ENCODE results near the gene GOSR2. TPM values are rescaled to one million over a fixed set of nuclear protein-coding genes. Genes with fewer than 3 reads are reported as not detected.

The GOSR2 gene
- total RNA-seq, 1 experiment from 2014 or later = 36.5 TPM

DNA sequence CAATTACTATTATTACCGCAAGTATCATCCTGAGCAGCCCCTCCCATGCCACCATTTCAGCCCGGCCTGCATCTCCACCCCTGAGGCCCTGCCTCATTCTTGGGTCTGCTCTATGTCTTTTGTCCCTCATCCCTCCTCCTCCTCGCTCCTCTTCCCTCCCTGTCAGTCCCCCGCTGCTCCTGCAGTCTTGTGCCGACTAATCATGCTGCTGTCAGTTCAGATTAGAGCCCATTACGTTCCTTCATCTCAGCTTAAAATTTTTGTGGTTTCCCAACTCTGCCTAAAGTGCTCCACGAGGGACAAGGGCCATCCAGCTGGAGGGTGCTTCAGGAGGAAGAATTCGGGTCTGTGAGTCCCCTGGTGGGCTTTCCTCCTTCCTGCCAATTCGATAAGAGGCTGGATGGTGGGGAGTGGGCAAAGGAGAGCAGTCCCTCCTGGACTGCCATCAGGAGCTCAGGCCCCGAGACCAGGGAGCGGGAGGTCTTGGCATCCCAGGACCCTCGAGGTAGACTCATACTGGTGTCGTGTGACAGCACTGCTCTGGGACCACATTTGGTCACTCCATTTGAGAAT lies 32.9 kb upstream of the GOSR2 start:
- POLR2A ChIA-PET = no interaction called here
- intact Hi-C loops (cut with micrococcal nuclease; ENCODE audit: unreplicated experiment) = no loop called here

DNA sequence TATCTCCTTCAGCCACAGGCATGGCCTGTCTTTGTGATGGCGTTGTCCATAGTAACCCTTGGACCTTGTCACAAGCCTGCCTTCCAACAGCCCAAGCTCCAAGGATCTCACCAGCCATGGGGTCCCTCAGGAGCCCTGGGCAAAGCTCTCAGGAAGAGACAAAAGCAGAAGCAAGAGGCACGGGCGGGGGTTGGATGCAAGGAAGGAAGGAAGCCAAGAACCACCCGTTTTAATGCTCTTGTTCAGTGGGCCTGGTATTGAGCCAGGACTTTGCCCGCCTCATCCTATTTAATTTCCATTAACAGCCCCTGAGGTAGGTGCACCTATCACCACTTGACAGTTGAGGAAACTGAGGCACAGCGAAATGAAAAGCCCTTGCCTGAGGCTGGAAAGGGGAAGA lies 32.3 kb upstream of the GOSR2 start:
- no peak overlapping the region for H3K4me3 ChIP-seq (ENCODE audit: low read depth in 2 of 2, low read length in 2 of 2)
- H3K4me1 ChIP-seq (ENCODE audit: control insufficient read depth, insufficient read depth, low read length) = no peaks in the 10 kb centered on the region
- no peak overlapping the region for H3K27ac ChIP-seq (ENCODE audit: low read length)
- H3K9me3 ChIP-seq (ENCODE audit: control insufficient read depth, insufficient read depth, low read depth, low read length) = no peaks in the 10 kb centered on the region
- H3K27me3 ChIP-seq (ENCODE audit: control insufficient read depth, insufficient read depth, low read length) = no peaks in the 10 kb centered on the region
- POLR2A ChIA-PET = no interaction called here
- in situ Hi-C loops (cut with HindIII; ENCODE audit: low pct_unique_long_range_greater_than_20kb, low sequenced_read_pairs) (no loop called here), intact Hi-C loops (cut with micrococcal nuclease; ENCODE audit: unreplicated experiment) (no loop called here)
- BruUV-seq (replicated peaks) = no TSS peak
- H3K36me3 ChIP-seq (ENCODE audit: control insufficient read depth, insufficient read depth, low read length) = no peaks in the 10 kb centered on the region
- CTCF ChIA-PET = no interaction called here
- DNase-seq (ENCODE audit: low read depth, low spot score) = no peak
- TF ChIP-seq SIN3A (IDR thresholded peaks at IDR 0.05; ENCODE audit: borderline replicate concordance, insufficient read depth, low read depth, low read length) = no peak
- TF ChIP-seq, protein P1, sequence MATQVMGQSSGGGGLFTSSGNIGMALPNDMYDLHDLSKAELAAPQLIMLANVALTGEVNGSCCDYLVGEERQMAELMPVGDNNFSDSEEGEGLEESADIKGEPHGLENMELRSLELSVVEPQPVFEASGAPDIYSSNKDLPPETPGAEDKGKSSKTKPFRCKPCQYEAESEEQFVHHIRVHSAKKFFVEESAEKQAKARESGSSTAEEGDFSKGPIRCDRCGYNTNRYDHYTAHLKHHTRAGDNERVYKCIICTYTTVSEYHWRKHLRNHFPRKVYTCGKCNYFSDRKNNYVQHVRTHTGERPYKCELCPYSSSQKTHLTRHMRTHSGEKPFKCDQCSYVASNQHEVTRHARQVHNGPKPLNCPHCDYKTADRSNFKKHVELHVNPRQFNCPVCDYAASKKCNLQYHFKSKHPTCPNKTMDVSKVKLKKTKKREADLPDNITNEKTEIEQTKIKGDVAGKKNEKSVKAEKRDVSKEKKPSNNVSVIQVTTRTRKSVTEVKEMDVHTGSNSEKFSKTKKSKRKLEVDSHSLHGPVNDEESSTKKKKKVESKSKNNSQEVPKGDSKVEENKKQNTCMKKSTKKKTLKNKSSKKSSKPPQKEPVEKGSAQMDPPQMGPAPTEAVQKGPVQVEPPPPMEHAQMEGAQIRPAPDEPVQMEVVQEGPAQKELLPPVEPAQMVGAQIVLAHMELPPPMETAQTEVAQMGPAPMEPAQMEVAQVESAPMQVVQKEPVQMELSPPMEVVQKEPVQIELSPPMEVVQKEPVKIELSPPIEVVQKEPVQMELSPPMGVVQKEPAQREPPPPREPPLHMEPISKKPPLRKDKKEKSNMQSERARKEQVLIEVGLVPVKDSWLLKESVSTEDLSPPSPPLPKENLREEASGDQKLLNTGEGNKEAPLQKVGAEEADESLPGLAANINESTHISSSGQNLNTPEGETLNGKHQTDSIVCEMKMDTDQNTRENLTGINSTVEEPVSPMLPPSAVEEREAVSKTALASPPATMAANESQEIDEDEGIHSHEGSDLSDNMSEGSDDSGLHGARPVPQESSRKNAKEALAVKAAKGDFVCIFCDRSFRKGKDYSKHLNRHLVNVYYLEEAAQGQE (IDR thresholded peaks at IDR 0.05; ENCODE audit: insufficient read depth in 1 of 2, low read depth in 2 of 2, low read length in 1 of 2) = no peak
- TF ChIP-seq POLR2AphosphoS5 (IDR thresholded peaks at IDR 0.05; ENCODE audit: low read depth, low read length) = no peak
- TF ChIP-seq, protein P2, sequence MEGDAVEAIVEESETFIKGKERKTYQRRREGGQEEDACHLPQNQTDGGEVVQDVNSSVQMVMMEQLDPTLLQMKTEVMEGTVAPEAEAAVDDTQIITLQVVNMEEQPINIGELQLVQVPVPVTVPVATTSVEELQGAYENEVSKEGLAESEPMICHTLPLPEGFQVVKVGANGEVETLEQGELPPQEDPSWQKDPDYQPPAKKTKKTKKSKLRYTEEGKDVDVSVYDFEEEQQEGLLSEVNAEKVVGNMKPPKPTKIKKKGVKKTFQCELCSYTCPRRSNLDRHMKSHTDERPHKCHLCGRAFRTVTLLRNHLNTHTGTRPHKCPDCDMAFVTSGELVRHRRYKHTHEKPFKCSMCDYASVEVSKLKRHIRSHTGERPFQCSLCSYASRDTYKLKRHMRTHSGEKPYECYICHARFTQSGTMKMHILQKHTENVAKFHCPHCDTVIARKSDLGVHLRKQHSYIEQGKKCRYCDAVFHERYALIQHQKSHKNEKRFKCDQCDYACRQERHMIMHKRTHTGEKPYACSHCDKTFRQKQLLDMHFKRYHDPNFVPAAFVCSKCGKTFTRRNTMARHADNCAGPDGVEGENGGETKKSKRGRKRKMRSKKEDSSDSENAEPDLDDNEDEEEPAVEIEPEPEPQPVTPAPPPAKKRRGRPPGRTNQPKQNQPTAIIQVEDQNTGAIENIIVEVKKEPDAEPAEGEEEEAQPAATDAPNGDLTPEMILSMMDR (IDR thresholded peaks at IDR 0.05) = no peak
- no peak for ATAC-seq

More for the DNA sequence above, 32.9 kb upstream of the GOSR2 start:
- no peaks in the 10 kb centered on the region for H3K27me3 ChIP-seq (ENCODE audit: control insufficient read depth, insufficient read depth, low read length)
- no peaks in the 10 kb centered on the region for H3K4me1 ChIP-seq (ENCODE audit: control insufficient read depth, insufficient read depth, low read length)
- ATAC-seq (no peak), DNase-seq (ENCODE audit: low read depth, low spot score) (no peak)
- no peaks in the 10 kb centered on the region for H3K36me3 ChIP-seq (ENCODE audit: control insufficient read depth, insufficient read depth, low read length)
- in situ Hi-C loops (cut with HindIII; ENCODE audit: low pct_unique_long_range_greater_than_20kb, low sequenced_read_pairs) = no loop called here
- no peaks in the 10 kb centered on the region for H3K9me3 ChIP-seq (ENCODE audit: control insufficient read depth, insufficient read depth, low read depth, low read length)
- TF ChIP-seq TCF7L2 (IDR thresholded peaks at IDR 0.05; ENCODE audit: low read depth, low read length) (no peak), POLR2AphosphoS5 (IDR thresholded peaks at IDR 0.05; ENCODE audit: low read depth, low read length) (no peak), SIN3A (IDR thresholded peaks at IDR 0.05; ENCODE audit: borderline replicate concordance, insufficient read depth, low read depth, low read length) (no peak)
- TF ChIP-seq, protein P2 (IDR thresholded peaks at IDR 0.05) = no peak
- TF ChIP-seq, protein P1 (IDR thresholded peaks at IDR 0.05; ENCODE audit: insufficient read depth in 1 of 2, low read depth in 2 of 2, low read length in 1 of 2) = no peak
- CTCF ChIA-PET = no interaction called here
- H3K4me3 ChIP-seq (ENCODE audit: low read depth in 2 of 2, low read length in 2 of 2) = no peak overlapping the region
- no peak overlapping the region for H3K27ac ChIP-seq (ENCODE audit: low read length)
- BruUV-seq (replicated peaks) = no TSS peak

Measured in Panc1 (cell line).